ENCODE results near the gene KCNAB2.

Gene KCNAB2

GRCh38 chr1:6084781-6085495 lies 39.2 kb downstream of the KCNAB2 start:
- DNase-seq = no peak

DNA sequence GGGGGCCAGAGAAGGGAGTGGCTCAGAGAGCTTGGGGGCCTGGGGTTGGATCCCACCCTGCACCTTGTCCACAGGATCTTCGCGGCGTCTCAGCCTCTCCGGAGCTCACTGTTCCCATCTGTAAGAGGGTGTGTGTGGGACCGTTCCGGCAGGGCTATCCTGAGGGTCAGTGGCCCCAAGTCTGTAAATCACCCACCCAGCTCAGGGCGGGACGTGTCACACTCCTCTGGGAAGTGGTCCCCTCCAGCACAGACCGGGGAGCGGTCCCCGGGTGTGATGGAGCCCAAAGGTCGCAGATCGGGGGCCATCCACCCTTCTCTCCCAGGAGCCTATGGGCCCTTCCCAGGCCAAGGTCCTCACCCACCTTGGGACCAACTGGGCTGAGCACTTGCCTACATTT lies 40.0 kb downstream of the KCNAB2 start:
- DNase-seq = no peak

GRCh38 chr1:6086358-6086757 lies 40.7 kb downstream of the KCNAB2 start:
- DNase-seq = no peak

GRCh38 chr1:6086762-6087376 lies 41.2 kb downstream of the KCNAB2 start:
- DNase-seq = no peak

- no peak for DNase-seq
Measured at GRCh38 chr1:6087377-6087772, 41.7 kb downstream of the KCNAB2 start.

- no peak for DNase-seq
Measured at GRCh38 chr1:6087958-6088357, 42.3 kb downstream of the KCNAB2 start.

DNA sequence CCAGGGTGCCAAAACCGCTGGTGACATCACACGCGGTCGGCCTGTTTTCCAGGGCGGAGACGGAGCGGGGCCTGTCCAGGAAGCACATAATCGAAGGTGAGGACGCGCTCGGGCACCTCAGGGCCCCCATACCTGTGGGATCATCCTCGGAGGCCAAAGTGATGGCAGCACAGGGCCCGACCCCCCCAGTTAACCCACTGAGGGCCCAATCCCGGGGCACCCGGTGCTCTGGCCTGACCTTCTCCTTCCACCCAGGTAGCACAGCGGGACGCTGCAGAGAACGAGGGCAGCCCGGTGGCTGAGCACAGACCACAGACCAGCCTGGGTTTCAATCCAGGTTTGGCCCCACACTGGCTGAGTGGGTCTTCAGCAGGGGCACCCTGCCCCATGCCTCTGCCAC lies 43.3 kb downstream of the KCNAB2 start:
- DNase-seq = no peak

- DNase-seq = no peak
Measured at GRCh38 chr1:6090288-6090687, 44.6 kb downstream of the KCNAB2 start.

DNA sequence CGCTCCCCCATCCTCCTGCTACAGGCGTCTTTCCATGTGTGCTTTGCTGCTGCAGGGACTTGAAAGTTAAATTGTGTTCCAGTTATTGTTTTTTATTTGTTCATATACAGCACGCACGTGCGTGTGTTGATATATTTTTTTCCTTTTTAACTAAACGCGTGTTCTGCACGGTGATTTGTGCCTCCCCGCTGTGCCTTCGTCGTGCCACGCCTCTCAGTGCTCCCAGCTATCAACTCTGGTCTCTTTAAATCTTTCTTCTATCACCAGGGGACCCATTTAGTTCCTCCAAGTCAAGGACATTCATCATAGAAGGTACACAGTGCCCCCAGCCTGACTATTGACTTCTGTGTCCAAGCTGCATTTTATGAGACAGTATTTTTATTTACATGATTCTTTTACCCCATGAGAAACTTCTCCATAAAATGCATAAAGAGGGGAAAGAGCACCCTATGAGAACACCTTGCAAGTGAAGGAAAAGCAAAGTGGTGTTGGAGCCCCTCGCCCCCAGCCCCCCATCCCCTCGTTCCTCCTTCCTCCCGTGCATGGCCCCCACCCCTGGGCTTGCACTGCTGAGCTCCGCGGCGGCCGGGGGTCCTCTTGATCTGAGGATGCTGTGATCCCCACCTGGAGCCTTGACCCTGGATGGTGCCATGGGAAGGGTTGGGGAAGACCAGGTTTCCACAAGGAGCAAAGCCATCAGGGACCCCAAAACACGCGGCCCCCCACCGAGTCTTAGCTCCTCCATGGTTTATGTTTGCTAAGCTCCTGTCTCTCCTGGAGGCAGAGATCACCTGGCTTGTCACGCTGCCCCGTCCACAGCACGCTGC lies 45.5 kb downstream of the KCNAB2 start:
- no peak for DNase-seq

DNA sequence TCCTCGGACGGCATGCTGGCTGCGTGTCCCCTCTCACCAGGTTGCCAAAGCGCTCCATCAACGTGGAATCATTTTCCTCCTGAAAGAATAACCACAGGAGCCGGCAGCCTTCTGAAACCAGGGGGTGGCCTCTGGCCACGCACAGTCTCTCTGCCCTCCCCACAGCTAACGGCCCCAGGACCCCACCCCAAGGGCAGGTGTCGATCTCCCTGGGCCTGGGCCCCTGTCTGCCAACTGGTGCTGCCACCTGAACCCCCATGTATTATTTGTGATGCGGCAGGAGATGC lies 46.1 kb downstream of the KCNAB2 start:
- DNase-seq = no peak

DNA sequence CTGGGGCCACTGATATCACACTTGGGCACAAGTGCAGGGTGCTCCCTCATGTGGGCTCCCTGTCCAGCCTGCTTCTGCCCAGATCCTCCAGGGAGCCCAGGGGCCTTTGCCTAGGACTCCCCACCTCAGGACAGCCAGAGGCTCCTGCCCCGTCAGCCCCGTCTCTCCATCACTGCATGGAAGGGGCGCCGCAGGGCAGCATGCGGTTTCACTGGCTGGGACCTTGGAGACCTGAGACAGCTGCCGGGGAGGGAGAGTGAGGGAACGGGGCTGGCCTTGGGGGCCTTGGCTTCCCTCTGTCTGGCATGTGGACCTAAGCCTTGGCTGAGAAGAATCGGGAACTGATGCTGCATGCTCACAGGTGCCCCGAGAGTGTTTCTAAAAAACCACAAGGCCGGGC lies 46.5 kb downstream of the KCNAB2 start:
- DNase-seq = no peak

DNA sequence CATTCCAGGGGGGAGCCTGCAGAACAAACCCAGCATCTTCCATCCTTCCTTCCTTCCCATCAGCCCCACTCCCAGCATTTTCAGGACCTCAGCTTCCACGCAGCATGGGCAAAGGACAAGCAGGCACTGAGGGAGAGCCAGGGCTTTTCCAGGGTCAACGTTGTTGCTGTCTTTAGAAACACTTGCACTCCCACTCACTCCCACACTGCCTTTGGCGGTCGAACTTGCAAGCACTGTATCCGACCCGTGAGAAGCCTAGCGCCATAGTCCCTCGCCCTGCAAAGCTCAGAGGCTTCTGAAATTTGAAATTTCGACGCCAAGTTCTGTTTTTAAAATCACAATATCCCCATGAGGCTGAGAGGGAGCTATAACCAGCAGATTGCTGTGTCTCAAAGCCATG lies 47.4 kb downstream of the KCNAB2 start:
- no peak for DNase-seq

- DNase-seq = no peak
Measured at GRCh38 chr1:6093611-6094010, 47.9 kb downstream of the KCNAB2 start.

- DNase-seq = no peak
Measured at GRCh38 chr1:6094246-6094645, 48.6 kb downstream of the KCNAB2 start.

DNA sequence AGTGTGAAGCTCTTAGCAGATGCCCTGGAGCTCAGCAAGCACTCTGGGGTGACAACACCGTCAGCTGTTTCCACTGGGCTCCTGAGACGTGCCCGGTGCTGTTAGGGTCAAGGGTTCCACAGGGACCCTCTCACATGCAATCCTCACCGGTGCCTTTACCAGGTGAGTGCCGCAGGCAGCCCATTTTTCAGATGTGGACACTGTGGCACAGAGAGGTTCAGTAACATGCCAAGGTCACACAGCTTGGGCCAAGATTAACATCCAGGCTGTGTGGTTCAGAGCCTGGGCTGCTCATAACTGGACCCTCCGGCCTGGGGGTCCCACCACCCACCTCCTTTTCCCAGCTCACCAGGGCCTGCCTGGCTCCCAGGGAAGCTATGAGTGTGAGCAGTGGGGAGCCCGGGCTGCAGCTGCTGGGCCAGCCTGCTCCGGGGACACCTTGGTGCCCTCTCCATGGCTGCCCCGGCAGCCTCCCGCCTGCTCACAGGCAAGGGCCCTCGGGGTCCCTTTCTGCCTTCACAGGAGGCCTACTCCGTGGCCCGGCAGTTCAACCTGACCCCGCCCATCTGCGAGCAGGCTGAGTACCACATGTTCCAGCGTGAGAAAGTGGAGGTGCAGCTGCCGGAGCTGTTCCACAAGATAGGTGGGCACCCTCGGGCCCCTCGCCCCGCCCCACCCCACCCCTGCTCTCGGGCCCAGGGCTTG lies 49.3 kb downstream of the KCNAB2 start:
- no peak for DNase-seq

- no peak for DNase-seq
Measured at GRCh38 chr1:6095511-6096242, 50.0 kb downstream of the KCNAB2 start.

GRCh38 chr1:6096243-6097116 lies 50.8 kb downstream of the KCNAB2 start:
- no peak for DNase-seq

- DNase-seq = no peak
Measured at GRCh38 chr1:6097117-6097595, 51.5 kb downstream of the KCNAB2 start.

DNA sequence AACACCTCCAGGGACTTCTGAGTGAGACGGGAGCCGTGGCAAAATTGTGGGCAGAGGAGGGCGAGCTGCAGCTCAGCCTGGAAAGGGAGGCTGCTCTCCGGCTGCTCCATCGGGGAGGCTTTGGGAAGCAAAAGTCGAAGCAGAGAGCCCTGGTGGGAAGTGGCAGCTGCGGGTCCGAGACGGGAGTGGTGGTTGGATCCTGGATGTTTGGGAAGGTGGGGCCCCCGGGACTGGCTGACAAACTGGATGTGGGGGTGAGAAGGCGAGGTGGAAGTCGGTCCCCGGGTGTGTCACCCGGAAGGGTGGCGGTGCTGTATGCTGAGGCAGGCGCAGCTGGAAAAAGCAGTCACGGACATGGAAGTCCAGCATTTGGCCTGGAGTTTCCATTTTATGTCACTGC lies 52.1 kb downstream of the KCNAB2 start:
- DNase-seq = no peak

- no peak for DNase-seq
Measured at GRCh38 chr1:6098303-6099215, 52.9 kb downstream of the KCNAB2 start.

- DNase-seq = no peak
Measured at GRCh38 chr1:6099297-6099696, 53.6 kb downstream of the KCNAB2 start.

Measured in suppressor macrophage treated with lipopolysaccharide for 4 hours (primary cell).